ENCODE results near the gene TCF15. TPM values are rescaled to one million over a fixed set of nuclear protein-coding genes. Genes with fewer than 3 reads are reported as not detected.

Gene TCF15
- total and polyA plus RNA-seq, 2 of the 13 experiments (the other 11 are each of a cell fraction or from before 2014, with no cell fraction given), result not detected

GRCh38 chr20:555976-556385 lies 54.1 kb downstream of the TCF15 start (continued):
- TF ChIP-seq SATB2 (CRISPR knock-in tag; IDR thresholded peaks at IDR 0.05) (no peak), HCFC1 (IDR thresholded peaks at IDR 0.05; ENCODE audit: low read depth, low read length) (no peak), ZSCAN9 (CRISPR knock-in tag; IDR thresholded peaks at IDR 0.05; ENCODE audit: borderline replicate concordance) (no peak), ELF1 (CRISPR knock-in tag; IDR thresholded peaks at IDR 0.05) (no peak), GFI1 (CRISPR knock-in tag; IDR thresholded peaks at IDR 0.05; ENCODE audit: borderline replicate concordance) (peak; percentile 87), BORCS8-MEF2B (CRISPR knock-in tag; IDR thresholded peaks at IDR 0.05) (no peak), GPBP1L1 (CRISPR knock-in tag; IDR thresholded peaks at IDR 0.05) (no peak), RCOR2 (CRISPR knock-in tag; IDR thresholded peaks at IDR 0.05) (no peak), PHF20 (CRISPR knock-in tag; IDR thresholded peaks at IDR 0.05) (peak; percentile 13; the same call in 1 of the 2 replicates), ZNF441 (CRISPR knock-in tag; IDR thresholded peaks at IDR 0.05; ENCODE audit: borderline replicate concordance) (peak; percentile 22; the same call in 1 of the 2 replicates), PRDM4 (CRISPR knock-in tag; IDR thresholded peaks at IDR 0.05; ENCODE audit: borderline replicate concordance) (no peak), RAD21 (CRISPR knock-in tag; IDR thresholded peaks at IDR 0.05) (no peak), HNRNPLL (IDR thresholded peaks at IDR 0.05; ENCODE audit: low read depth, low read length, poor library complexity, severe bottlenecking) (no peak), SMAD3 (CRISPR knock-in tag; IDR thresholded peaks at IDR 0.05) (no peak), SOX6 (IDR thresholded peaks at IDR 0.05) (no peak), SOX6 (CRISPR knock-in tag; IDR thresholded peaks at IDR 0.05) (peak; percentile 40)
- TF ChIP-seq, protein P1, sequence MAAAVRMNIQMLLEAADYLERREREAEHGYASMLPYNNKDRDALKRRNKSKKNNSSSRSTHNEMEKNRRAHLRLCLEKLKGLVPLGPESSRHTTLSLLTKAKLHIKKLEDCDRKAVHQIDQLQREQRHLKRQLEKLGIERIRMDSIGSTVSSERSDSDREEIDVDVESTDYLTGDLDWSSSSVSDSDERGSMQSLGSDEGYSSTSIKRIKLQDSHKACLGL (CRISPR knock-in tag; IDR thresholded peaks at IDR 0.05), result no peak
- TF ChIP-seq, protein P2, sequence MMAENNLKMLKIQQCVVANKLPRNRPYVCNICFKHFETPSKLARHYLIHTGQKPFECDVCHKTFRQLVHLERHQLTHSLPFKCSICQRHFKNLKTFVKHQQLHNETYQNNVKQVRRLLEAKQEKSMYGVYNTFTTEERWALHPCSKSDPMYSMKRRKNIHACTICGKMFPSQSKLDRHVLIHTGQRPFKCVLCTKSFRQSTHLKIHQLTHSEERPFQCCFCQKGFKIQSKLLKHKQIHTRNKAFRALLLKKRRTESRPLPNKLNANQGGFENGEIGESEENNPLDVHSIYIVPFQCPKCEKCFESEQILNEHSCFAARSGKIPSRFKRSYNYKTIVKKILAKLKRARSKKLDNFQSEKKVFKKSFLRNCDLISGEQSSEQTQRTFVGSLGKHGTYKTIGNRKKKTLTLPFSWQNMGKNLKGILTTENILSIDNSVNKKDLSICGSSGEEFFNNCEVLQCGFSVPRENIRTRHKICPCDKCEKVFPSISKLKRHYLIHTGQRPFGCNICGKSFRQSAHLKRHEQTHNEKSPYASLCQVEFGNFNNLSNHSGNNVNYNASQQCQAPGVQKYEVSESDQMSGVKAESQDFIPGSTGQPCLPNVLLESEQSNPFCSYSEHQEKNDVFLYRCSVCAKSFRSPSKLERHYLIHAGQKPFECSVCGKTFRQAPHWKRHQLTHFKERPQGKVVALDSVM (CRISPR knock-in tag; IDR thresholded peaks at IDR 0.05), result no peak
- TF ChIP-seq, protein P3, sequence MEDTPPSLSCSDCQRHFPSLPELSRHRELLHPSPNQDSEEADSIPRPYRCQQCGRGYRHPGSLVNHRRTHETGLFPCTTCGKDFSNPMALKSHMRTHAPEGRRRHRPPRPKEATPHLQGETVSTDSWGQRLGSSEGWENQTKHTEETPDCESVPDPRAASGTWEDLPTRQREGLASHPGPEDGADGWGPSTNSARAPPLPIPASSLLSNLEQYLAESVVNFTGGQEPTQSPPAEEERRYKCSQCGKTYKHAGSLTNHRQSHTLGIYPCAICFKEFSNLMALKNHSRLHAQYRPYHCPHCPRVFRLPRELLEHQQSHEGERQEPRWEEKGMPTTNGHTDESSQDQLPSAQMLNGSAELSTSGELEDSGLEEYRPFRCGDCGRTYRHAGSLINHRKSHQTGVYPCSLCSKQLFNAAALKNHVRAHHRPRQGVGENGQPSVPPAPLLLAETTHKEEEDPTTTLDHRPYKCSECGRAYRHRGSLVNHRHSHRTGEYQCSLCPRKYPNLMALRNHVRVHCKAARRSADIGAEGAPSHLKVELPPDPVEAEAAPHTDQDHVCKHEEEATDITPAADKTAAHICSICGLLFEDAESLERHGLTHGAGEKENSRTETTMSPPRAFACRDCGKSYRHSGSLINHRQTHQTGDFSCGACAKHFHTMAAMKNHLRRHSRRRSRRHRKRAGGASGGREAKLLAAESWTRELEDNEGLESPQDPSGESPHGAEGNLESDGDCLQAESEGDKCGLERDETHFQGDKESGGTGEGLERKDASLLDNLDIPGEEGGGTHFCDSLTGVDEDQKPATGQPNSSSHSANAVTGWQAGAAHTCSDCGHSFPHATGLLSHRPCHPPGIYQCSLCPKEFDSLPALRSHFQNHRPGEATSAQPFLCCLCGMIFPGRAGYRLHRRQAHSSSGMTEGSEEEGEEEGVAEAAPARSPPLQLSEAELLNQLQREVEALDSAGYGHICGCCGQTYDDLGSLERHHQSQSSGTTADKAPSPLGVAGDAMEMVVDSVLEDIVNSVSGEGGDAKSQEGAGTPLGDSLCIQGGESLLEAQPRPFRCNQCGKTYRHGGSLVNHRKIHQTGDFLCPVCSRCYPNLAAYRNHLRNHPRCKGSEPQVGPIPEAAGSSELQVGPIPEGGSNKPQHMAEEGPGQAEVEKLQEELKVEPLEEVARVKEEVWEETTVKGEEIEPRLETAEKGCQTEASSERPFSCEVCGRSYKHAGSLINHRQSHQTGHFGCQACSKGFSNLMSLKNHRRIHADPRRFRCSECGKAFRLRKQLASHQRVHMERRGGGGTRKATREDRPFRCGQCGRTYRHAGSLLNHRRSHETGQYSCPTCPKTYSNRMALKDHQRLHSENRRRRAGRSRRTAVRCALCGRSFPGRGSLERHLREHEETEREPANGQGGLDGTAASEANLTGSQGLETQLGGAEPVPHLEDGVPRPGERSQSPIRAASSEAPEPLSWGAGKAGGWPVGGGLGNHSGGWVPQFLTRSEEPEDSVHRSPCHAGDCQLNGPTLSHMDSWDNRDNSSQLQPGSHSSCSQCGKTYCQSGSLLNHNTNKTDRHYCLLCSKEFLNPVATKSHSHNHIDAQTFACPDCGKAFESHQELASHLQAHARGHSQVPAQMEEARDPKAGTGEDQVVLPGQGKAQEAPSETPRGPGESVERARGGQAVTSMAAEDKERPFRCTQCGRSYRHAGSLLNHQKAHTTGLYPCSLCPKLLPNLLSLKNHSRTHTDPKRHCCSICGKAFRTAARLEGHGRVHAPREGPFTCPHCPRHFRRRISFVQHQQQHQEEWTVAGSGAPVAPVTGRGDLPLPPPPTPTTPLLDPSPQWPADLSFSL (CRISPR knock-in tag; IDR thresholded peaks at IDR 0.05), result no peak

Data from HepG2 (cell line).